ENCODE results near the gene DVL2.

Gene DVL2

GRCh38 chr17:7219229-7219811 is 15.0 kb downstream of the DVL2 start:
- DNase-seq (ENCODE audit: low read depth), result no peak

- DNase-seq (ENCODE audit: low read depth), result no peak
Observed at GRCh38 chr17:7218758-7219157, 15.6 kb downstream of the DVL2 start.

GRCh38 chr17:7218166-7218565 is 16.2 kb downstream of the DVL2 start:
- no peak for DNase-seq (ENCODE audit: low read depth)

- no peak for DNase-seq (ENCODE audit: low read depth)
Observed at GRCh38 chr17:7217113-7217987, 17.0 kb downstream of the DVL2 start.

GRCh38 chr17:7216242-7217112 is 17.8 kb downstream of the DVL2 start:
- DNase-seq (ENCODE audit: low read depth), result no peak

GRCh38 chr17:7215652-7216180 is 18.6 kb downstream of the DVL2 start:
- DNase-seq (ENCODE audit: low read depth), result no peak

- no peak for DNase-seq (ENCODE audit: low read depth)
Observed at GRCh38 chr17:7215136-7215638, 19.1 kb downstream of the DVL2 start.

- peak; percentile 100 for DNase-seq (ENCODE audit: low read depth)
Observed at GRCh38 chr17:7214300-7215135, 19.8 kb downstream of the DVL2 start.

- no peak for DNase-seq (ENCODE audit: low read depth)
Observed at GRCh38 chr17:7213895-7214299, 20.4 kb downstream of the DVL2 start.

GRCh38 chr17:7211491-7212273 is 22.6 kb downstream of the DVL2 start:
- DNase-seq (ENCODE audit: low read depth), result no peak

- DNase-seq (ENCODE audit: low read depth), result no peak
Observed at GRCh38 chr17:7208754-7209460, 25.4 kb downstream of the DVL2 start.

GRCh38 chr17:7208027-7208571 is 26.2 kb downstream of the DVL2 start:
- no peak for DNase-seq (ENCODE audit: low read depth)

GRCh38 chr17:7207120-7208001 is 27.0 kb downstream of the DVL2 start:
- no peak for DNase-seq (ENCODE audit: low read depth)

- DNase-seq (ENCODE audit: low read depth), result no peak
Observed at GRCh38 chr17:7205561-7205960, 28.8 kb downstream of the DVL2 start.

GRCh38 chr17:7204828-7205461 is 29.4 kb downstream of the DVL2 start:
- DNase-seq (ENCODE audit: low read depth), result peak; percentile 88

GRCh38 chr17:7204336-7204735 is 30.0 kb downstream of the DVL2 start:
- DNase-seq (ENCODE audit: low read depth), result no peak

- DNase-seq (ENCODE audit: low read depth), result no peak
Observed at GRCh38 chr17:7203391-7203790, 30.9 kb downstream of the DVL2 start.
